HepG2 (cell line): Measurements from ENCODE around the gene UBASH3A. TPM values are rescaled to one million over a fixed set of nuclear protein-coding genes. Genes with fewer than 3 reads are reported as not detected.
A peak's percentile ranks its signal among the peaks of the same experiment; 100 is the strongest.

Source experiments
- ATF4 ChIP-seq, 2 experiments: fragments of 450-650 bp in 1 of 2; sonication (generic) in 1 of 2; formaldehyde crosslinking; IDR thresholded peaks; 2 replicates each; pipeline versions ENCODE4 v1.5.0 to v1.8.0; 2020 to 2022; ENCODE audit warnings: mild to moderate bottlenecking in 1 of 2, missing genetic modification reagents in 1 of 2
- BCLAF1 ChIP-seq: fragments of 450-650 bp; IDR thresholded peaks from 2 replicates; pipeline ENCODE4 v1.6.1; 2017; ENCODE audit warnings: mild to moderate bottlenecking
- CENPBD1 ChIP-seq: sonication (generic); formaldehyde crosslinking; IDR thresholded peaks from 2 replicates; pipeline ENCODE4 v1.8.0; 2022; ENCODE audit warnings: missing genetic modification reagents, low read depth, mild to moderate bottlenecking, borderline replicate concordance
- DRAP1 ChIP-seq: IDR thresholded peaks from 2 replicates; pipeline ENCODE4 v1.6.1; 2016; ENCODE audit warnings: missing genetic modification reagents, missing compliant biosample characterization
- EP300 ChIP-seq, 3 experiments: sonication (generic) in 1 of 3; formaldehyde crosslinking in 1 of 3; IDR thresholded peaks; 2 replicates each; pipeline versions ENCODE4 v1.5.1 to v1.6.1; 2011 to 2020; ENCODE audit warnings: low read depth in 2 of 3, low read length in 2 of 3, borderline replicate concordance in 1 of 3, improper control_type of control experiment in 1 of 3, mild to moderate bottlenecking in 1 of 3, missing genetic modification reagents in 1 of 3, moderate library complexity in 1 of 3
- GMEB1 ChIP-seq: sonication (generic); formaldehyde crosslinking; IDR thresholded peaks from 2 replicates; pipeline ENCODE4 v1.5.1; 2020; ENCODE audit warnings: missing genetic modification reagents, mild to moderate bottlenecking, borderline replicate concordance
- GRHL1 ChIP-seq: sonication (generic); formaldehyde crosslinking; conservative IDR thresholded peaks from 2 replicates; pipeline ENCODE4 v1.8.0; 2022; ENCODE audit warnings: missing genetic modification reagents
- HMG20A ChIP-seq: IDR thresholded peaks from 2 replicates; pipeline ENCODE4 v1.6.1; 2016; ENCODE audit warnings: borderline replicate concordance
- NFATC3 ChIP-seq: sonication (generic); formaldehyde crosslinking; IDR thresholded peaks from 2 replicates; pipeline ENCODE4 v1.5.1; 2020; ENCODE audit warnings: mild to moderate bottlenecking, missing genetic modification reagents
- RARG ChIP-seq: sonication (generic); formaldehyde crosslinking; IDR thresholded peaks from 2 replicates; pipeline ENCODE4 v1.4.0; 2020; ENCODE audit warnings: low read depth, mild to moderate bottlenecking, missing genetic modification reagents
- REL ChIP-seq: sonication (generic); formaldehyde crosslinking; conservative IDR thresholded peaks from 2 replicates; pipeline ENCODE4 v1.8.0; 2022; ENCODE audit warnings: mild to moderate bottlenecking, missing genetic modification reagents, moderate library complexity
- SMAD3 ChIP-seq: sonication (generic); formaldehyde crosslinking; IDR thresholded peaks from 2 replicates; pipeline ENCODE4 v1.4.0; 2020; ENCODE audit warnings: missing genetic modification reagents
- SNAI1 ChIP-seq: sonication (generic); formaldehyde crosslinking; IDR thresholded peaks from 2 replicates; pipeline ENCODE4 v1.5.0; 2020; ENCODE audit warnings: mild to moderate bottlenecking, missing genetic modification reagents, borderline replicate concordance
- THAP7 ChIP-seq: sonication (generic); formaldehyde crosslinking; IDR thresholded peaks from 2 replicates; pipeline ENCODE4 v1.8.1; 2023; ENCODE audit warnings: mild to moderate bottlenecking, missing genetic modification reagents
- TOPORS ChIP-seq: sonication (generic); formaldehyde crosslinking; IDR thresholded peaks from 2 replicates; pipeline ENCODE4 v1.8.0; 2023; ENCODE audit warnings: mild to moderate bottlenecking, missing genetic modification reagents
- ZNF10 ChIP-seq: sonication (generic); formaldehyde crosslinking; IDR thresholded peaks from 2 replicates; pipeline ENCODE4 v1.4.0; 2020; ENCODE audit warnings: mild to moderate bottlenecking, low read depth, missing genetic modification reagents, borderline replicate concordance
- ZNF317 ChIP-seq: sonication (generic); formaldehyde crosslinking; IDR thresholded peaks from 2 replicates; pipeline ENCODE4 v1.5.0; 2020; ENCODE audit warnings: mild to moderate bottlenecking, missing genetic modification reagents
- polyA plus RNA-seq, 8 experiments: library from polyadenylated mRNA; depleted of rRNA in 3 of 8; stranded (reverse) in 7 of 8; unstranded in 1 of 8; fragments of >200 nt; fragmentation: Illumina TruSeq in 4 of 8; extraction: Trizol in 4 of 8; gene quantifications; 2 replicates each; pipeline versions ENCODE4 v1.2.1 to v1.2.3, GENCODE V29; 2011 to 2016; ENCODE audit warnings: low read depth in 4 of 8, missing spikeins in 1 of 8, mixed read lengths in 1 of 8; ENCODE audit not compliant: insufficient read depth in 1 of 8
- total RNA-seq, 5 experiments: library from RNA; depleted of rRNA; stranded (reverse); fragments of >200 nt; fragmentation: Illumina TruSeq; extraction: Trizol; gene quantifications; 2 replicates each; pipeline ENCODE4 v1.2.3, GENCODE V29; 2016; ENCODE audit warnings: low read depth in 1 of 5

UBASH3A gene
- total and polyA plus RNA-seq, 2 of the 13 experiments (the other 11 are each of a cell fraction or from before 2014, with no cell fraction given) = not detected

- TF ChIP-seq BCLAF1 (no peak), NFATC3 (CRISPR knock-in tag) (no peak), GMEB1 (CRISPR knock-in tag) (no peak), TOPORS (CRISPR knock-in tag) (no peak), DRAP1 (CRISPR knock-in tag) (no peak), EP300 (IDR thresholded peaks at IDR 0.05; ENCODE audit: low read depth in 2 of 2, low read length in 2 of 2) (peak in 1 of 2 experiments; percentile 41; a peak in 1 of 4 replicates), EP300 (CRISPR knock-in tag; IDR thresholded peaks at IDR 0.05; ENCODE audit: borderline replicate concordance) (no peak), ZNF317 (CRISPR knock-in tag) (no peak), SMAD3 (CRISPR knock-in tag) (no peak), CENPBD1 (CRISPR knock-in tag) (no peak), GRHL1 (no peak), RARG (CRISPR knock-in tag) (no peak), THAP7 (no peak), HMG20A (CRISPR knock-in tag) (peak; percentile 32; the same call in 1 of the 2 replicates), REL (CRISPR knock-in tag) (no peak), ZNF10 (no peak), ATF4 (CRISPR knock-in tag; IDR thresholded peaks at IDR 0.05) (no peak), SNAI1 (CRISPR knock-in tag) (no peak)
These were observed 10.8 kb upstream of the UBASH3A start (continued) for GRCh38 chr21:42392731-42393442.
